Measurements from ENCODE around the gene SIPA1L3.

Gene SIPA1L3

DNA sequence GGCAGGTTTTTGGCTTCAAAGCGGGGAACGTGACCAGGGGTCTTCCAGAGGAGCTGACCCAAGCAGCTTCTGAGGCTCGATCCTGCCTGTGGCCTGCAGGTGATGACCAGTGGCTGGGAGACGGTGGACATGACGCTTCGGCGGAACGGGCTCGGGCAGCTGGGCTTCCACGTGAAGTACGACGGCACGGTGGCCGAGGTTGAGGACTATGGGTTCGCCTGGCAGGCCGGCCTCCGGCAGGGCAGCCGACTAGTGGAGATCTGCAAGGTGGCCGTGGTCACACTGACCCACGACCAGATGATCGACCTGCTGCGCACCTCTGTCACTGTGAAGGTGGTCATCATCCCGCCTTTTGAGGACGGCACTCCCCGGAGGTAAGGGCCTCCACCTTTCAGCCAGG lies 223.4 kb downstream of the SIPA1L3 start:
- no peak for DNase-seq

DNA sequence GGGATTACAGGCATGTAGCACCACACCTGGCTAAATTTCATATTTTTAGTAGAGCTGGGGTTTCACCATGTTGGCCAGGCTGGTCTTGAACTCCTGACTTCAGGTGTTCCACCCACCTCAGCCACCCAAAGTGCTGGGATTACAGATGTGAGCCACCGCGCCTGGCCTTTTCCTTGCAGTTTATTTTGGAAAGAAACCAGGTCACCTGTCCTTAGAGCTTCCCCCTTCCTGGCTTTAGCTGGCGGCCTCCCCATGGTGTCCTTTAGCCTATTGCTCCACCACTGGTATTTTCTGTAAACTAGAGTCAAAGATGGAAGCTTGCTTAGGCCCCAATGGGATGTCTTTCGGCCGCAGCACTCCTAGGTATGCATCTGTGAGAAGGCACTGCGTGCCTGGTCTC lies 225.8 kb downstream of the SIPA1L3 start:
- DNase-seq, result no peak

DNA sequence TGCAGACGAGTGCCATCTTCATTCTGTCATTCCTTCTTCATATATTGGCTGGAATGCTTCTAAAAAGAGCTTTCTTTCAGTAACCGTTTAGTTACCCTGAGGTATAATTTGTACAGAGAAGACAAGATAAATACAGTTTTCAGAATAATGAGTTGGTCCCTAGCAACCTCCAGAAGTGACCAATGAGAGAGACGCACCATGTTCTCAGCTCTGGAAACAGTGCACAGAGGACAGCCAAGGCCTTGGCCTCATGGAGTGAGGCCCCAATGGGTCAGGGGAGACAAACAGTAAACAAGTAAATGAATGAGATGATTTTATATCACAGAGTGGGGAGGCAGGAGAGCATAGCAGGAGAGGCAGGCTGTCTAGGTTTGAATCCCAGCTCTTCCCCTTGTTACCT lies 226.3 kb downstream of the SIPA1L3 start:
- no peak for DNase-seq

DNA sequence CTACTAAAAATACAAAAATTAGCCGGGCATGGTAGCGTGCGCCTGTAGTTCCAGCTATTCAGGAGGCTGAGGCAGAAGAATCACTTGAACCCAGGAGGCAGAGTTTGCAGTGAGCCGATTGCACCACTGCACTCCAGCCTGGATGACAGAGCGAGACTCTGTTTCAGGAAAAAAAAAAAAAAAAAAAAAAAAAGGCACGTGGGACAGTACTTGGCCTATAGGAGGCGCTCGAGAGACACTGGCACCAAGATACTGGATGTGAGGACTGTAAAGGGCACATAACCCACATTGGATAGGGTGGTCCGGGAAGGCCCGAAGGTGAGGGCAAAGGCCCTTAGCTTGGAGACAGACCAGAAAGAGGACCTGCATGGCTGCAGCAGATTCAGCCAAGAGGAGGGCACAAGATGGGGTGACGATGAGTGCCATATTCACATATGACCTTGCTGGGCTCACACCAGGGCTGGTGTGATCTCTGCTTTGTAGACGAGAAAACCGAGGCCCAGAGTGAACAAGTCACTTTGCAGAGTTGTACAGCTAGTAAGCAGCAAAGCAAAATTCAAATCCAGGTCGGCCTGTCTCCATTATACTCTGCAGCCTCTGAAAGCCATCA lies 227.6 kb downstream of the SIPA1L3 start:
- no peak for DNase-seq

DNA sequence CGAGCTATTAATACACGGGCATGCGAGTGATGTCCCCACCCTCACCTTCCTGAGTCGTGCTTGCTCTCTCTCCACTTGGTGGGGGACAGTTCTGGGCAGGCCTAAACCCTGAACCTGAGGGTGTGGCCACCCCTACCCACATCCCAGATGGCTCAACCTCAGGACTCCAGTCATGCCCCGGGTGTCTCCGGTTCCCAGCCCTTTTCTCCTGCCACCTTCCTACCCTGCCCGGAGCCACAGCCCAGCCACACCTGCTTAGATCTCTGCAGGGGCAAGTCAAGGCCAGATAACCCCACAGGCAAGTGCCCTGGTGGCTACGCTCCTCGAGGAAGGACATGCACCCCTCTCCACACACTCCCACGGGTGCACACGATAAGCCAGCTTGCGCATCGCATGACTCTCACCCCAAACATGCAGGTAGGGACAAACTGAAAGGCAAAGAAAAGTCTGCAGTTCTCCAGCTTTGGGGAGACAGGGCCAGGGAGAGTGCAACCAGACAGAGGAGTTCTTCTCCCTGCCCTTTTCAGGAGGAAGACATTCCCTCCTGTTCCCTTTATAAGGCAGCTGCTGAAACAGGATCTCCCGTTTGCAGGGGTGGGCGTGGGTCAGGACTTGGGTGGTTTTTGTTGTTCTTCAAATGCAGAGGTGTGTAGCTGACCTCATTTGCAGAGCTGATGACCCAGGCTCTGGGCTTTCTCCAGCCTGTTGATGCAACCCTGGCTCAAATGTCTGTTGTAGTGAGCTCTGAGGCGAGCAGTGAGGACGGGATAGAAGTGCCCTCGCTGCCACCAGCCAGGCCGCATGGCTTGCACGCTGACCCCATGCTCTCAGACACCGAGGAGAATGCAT lies 228.4 kb downstream of the SIPA1L3 start:
- no peak for DNase-seq

DNA sequence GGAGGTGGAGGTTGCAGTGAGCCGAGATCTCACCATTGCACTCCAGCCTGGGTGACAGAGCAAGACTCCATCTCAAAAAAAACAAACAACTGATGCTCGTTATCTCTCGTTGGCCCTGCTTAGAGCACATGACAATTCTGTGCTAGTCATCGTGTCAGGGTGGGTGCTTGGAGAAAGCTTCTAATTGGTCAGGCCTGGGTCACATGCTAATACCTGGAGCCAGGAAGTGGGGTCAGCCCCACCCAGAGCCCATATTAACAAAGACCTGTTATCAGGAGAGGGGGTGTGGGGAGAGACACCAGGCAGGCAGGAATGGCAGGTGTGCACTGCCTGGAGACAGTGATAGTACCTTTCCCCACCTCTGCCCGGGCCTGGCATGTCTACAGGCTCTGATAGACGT lies 232.1 kb downstream of the SIPA1L3 start:
- no peak for DNase-seq

DNA sequence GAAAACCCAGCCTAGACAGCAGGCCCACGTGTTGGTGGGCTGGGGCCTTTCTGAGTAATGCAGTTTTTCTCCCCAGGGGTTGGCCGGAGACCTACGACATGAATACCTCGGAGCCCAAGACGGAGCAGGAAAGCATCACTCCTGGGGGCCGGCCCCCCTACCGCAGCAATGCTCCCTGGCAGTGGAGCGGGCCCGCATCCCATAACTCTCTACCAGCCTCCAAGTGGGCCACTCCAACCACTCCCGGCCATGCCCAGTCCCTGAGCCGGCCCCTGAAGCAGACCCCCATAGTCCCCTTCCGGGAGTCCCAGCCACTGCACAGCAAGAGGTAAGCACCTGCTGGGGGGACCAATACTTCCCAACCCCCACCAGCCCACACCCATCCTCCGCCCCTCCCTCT lies 234.1 kb downstream of the SIPA1L3 start:
- no peak for DNase-seq

DNA sequence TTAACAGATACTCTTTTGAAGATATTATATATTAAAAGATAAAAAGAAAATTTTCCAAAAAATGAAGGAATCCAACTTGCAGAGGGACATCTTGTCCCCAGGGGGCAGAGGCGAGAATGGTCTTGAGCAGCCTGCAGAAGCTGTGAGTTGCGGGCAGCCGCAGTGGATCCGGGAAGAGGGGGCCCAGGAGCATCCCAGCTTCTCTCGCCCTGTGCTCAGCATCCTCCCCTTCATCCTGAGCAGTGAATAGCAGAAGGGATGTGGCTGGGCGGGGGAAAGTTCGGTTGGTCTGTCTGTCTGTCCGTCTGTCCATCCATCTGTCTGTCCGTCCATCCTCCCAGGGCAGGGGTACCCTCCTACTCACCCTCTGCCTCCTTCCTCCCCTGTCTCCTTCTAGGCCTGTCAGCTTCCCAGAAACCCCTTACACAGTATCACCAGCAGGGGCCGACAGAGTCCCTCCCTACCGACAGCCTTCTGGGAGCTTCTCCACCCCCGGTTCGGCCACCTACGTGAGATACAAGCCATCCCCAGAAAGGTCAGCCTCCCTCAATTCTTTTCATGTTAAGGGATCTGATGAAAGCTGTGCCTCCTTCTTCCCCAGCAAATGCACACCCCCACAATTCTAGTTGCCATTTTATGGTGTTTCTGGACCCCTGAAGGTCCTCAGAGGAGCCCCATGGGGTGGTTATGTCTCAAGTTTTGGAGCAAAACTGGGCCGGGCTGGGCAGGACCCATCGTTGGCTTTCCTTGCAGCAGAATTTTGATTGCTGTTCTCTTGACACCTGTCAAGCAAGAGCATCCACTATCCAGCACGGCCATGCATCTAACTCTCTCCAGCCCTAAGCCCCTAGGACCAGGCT lies 235.4 kb downstream of the SIPA1L3 start:
- peak; percentile 49 for DNase-seq

DNA sequence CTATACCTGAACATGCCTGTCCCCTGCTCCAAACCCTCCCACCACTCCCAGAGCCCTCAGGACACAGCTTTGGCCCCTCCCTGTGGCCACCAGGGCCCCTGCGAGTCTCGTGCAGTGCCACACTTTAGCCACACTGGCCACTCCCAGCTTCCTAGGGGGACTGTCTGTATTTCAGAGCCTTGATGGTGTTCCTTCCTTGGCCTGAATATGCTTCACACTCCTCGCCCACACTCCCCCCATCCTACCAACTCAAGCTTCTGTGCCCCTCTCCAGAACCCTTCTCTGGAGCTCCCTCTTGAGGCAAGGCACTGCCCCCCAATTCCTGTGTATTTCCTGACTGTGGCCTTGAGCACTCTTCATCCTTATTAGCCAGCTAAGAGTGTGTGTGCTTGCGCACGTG lies 236.8 kb downstream of the SIPA1L3 start:
- DNase-seq, result no peak

DNA sequence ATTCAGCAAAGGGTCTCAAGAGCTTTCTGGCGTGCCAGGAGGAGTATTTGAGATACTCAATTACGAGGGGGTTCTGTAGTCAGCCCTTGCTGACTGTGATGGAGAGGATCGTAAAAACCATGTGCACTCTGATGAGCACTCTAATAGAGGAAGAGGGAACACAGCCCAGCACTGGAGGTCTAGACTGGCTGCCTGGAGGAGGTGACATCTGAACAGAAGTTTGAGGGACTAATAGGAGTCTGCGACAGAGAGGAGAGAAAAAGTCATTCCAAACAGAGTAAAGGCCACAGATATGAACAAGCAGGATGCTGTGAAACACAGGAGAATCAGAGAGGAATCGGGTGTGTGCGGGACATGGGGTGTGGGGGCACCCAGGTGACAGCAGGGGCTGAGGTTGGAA lies 237.7 kb downstream of the SIPA1L3 start:
- DNase-seq, result no peak

DNA sequence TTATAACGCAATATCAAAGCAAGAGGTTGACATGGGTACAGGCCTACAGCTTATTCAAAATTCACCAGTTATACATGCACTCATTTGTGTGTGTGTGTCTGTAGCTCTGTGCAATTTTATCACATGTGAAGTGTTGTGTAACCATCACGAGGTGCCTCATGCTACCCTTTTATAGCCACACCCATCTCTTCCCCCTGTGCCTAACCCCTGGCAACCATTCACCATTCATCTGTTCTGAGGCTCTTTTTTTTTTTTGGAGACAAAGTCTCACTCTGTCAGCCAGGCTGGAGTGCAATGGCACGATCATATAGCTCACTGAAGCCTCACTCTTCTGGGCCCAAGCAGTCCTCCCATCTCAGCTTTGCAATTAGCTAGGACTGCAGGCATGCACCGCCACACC lies 238.6 kb downstream of the SIPA1L3 start:
- DNase-seq, result no peak

DNA sequence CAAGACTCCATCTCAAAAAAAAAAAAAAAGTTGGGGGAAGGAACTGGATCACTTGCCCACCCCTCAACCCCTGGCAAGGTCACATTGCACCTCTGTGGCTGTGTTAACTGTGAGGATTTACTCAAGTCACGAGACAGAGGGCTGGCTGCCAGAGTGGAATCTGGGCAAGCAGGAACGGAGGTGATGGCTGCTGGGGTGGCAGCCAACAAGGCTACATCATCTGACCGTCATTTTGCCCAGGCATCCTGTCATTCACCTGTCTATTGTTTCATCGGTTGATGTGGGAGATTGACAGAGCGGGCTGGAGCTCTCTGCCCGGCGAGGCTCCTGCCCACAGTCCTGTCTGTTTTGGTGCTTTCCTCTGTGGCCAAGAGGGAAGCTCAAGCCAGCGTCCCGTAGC lies 241.3 kb downstream of the SIPA1L3 start:
- DNase-seq, result no peak

DNA sequence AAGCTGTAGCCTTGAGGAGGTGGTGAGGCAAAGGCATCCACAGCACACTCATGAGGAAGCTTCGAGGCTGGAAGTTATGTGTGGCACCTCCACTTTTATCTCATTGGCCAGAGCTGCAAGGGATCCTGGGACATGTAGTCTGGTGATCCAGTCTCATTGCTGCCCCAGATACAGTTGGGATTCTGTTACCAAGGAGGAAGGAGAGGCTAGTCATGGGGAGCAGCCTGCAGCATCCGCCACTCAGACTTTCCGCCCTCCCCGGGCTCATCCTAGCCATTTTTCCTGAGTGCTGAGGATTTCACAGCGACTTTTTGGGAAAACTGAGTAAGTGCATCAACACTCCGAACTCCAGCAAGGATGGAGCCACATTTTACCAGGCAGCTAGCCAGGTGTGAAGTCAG lies 242.7 kb downstream of the SIPA1L3 start:
- no peak for DNase-seq

DNA sequence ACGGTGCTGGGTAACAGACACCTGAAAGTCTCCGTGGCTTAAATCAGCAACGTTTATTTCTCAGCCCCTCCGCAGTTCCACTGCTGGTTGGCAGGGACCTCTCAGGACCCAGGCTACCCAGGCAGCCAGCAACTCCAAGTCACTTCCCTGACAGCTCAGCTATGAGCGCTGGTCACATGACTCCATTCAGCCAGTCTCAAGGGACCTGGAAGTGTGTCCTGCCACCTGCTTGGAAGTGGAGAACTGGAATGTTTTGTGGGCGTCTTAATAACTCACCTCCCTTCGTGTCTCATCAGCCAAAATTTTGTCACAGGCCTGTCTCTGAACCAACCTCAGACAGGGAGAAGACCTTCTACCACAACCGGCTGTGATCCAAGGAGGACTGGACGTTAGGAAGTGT lies 244.2 kb downstream of the SIPA1L3 start:
- no peak for DNase-seq

DNA sequence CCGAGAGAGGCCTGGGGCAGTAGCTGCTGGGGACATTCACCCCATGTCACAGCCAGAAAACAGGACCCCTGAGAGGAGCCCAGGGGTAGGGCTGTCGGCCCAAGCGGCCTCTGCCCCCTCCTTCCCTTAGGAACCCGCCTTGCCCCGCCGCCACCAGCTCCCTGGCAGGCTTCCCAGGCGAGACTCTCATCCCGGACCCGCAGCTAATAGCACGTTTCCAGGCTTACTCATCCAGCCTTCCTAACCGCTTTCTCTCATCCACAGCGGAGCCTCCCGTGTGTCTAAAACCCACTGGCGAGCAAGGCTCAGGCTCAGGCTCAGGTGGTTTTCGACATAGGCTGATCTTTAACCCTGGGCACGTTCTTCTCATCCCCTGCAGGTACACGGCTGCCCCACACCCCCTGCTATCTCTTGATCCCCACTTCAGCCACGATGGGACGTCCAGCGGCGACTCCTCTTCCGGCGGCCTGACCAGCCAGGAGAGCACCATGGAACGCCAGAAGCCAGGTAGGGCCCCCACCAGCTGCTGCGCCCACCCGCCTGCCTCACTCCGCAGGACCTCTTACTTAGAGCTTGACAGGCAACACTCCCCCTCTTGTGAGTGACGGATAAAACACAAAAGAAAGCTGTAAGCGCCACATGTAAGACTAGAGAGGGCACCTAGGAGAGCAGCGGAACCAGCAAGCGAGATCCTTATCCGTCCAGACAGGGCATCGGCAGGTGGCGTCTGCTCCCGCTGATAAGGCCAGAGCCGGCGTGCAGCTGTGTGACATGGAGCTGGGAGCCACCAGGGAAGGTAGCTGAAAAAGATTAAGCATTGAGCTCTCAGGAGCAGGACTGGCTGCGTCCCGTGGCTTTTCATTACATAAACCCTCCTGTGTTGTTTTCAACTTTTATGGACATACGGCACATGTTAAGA lies 245.7 kb downstream of the SIPA1L3 start:
- no peak for DNase-seq

DNA sequence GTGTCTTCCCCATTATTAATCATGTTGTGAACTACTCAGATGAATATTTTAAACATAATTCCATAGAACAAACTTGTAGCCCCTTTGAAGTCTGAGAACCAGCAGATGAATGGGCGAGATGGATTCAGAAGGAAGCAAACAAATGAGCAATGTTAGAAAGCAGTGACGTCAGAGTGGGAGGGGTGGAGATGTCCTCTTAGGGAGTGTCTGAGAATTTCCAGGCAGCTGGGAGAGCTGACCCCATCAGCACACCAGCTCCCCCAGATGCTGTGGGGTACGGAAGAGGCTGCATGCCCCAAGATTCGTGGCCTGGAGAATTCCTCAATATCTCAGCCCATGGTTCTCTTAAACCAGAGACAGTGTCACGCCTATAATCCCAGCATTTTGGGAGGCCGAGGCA lies 248.4 kb downstream of the SIPA1L3 start:
- DNase-seq, result no peak

DNA sequence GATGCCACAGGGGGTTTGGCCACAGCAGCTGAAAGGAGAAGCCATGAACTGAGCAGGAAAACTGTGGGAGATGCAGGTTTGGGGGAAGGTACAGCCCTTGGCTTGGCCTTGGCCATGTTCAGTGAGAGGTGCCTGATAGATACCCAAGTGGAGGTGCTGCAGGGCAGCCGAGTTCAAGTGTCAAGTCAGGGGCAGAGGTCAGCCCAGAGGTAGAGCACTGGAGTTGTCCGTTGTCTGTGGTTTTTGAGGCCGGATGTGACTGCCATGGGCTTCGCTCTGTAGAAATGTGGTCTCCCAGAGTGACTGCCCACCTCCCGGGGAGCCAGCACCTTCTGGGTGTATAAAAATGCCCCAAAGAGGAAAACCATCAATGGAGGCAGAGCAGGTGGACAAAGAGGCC lies 251.7 kb downstream of the SIPA1L3 start:
- no peak for DNase-seq

DNA sequence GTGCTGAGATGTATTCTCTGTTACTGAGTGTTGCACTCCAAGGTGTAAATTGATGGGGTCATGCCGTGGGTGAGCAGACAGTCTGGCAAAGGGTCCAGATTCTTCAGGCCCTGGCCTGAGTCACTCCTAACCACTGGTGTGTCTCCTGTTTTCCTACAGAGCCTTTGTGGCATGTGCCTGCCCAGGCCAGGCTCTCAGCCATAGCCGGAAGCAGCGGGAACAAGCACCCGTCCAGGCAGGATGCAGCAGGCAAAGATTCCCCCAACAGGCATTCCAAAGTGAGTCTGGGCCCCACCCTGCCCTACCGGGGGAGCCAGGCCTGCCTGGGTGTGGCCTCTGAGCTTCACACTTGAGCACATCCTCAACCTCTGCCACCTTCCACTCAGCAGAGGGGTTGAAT lies 255.1 kb downstream of the SIPA1L3 start:
- DNase-seq, result no peak

DNA sequence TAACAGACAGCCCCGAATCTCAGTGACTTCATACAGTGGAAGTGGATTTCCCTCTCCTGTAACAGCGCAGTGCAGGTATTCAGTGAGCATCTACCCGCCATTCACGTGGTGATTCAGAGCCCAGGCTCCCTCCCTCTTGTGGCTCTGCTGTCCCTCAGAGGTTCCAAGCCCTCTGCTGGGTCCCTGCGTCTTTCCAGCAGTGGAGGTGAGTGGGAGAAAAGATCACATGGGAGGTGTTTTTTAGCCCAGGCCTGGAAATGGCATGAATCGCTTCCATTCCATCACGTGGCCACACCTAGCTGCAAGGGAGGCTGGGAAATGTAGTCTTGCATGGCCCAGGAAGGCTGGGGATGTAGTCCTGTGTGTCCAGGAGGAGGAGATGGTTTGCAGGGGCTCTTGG lies 255.6 kb downstream of the SIPA1L3 start:
- no peak for DNase-seq

DNA sequence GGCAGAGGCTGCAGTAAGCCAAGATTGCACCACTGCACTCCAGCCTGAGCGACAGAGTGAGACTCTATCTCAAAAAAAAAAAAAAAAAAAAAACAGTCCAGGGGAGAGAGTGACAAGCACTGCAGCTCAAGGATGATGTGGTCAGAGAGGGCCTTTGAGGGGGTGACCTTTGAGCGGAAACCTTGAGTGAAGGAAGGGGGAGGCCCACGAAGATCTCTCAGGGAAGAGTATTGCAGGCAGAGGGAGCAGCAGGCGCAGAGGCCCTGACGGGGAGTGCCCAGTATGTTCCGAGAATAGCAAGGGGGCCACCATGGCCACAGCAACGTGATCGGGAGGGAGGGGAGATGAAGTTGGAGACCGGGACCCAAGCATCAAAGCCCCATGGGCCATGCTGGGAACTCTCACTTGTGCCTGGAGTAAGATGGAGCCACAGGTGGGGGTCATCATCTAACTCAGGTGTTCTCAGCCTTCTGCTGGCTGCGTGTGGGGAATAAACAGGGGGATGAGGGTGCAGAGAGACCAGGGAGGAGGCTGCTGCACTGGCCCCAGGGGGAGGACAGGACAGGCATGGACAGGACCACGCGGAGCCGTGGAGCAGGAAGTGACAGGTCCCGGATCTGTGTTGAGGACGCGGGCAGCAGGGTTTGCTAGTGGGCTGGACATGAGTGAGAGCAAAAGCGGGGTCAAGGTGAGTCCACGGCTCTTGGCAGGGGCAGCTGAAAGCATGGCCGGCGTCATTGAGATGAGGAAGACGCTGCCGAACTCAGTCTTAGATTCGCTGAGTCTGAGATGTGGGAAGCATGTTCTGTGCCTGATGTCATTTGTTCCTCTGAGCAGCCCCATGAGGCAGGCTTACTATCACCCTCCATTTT lies 256.6 kb downstream of the SIPA1L3 start:
- no peak for DNase-seq

DNA sequence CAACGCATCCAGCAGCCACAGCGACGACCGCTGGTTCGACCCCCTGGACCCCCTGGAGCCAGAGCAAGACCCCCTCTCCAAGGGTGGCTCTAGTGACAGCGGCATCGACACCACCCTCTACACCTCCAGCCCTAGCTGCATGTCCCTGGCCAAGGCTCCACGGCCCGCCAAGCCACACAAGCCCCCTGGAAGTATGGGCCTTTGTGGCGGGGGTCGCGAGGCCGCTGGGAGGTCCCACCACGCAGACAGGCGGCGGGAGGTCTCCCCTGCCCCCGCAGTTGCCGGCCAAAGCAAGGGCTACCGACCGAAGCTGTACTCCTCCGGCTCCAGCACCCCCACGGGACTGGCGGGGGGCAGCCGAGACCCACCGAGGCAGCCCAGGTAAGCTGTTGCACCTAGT lies 257.5 kb downstream of the SIPA1L3 start:
- DNase-seq, result no peak

DNA sequence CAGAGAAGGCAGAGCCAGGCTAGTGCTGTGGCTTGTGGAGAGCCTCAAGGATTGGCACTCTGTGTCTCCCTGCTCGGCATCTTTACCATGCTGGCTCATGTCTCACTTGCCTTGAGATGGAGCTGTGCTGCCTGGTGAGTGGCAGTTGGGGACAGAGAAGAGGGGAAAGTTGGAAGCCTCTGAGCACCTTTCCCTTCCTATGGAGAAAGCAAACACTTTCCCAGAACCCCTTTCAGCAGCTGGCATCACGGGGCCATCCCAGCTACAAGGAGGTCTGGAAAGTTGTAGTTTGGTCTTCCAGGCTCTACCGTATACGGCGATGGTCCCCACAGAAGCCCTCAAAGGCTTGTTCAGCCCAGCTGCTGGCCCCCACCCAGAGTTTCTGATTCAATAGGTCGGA lies 258.3 kb downstream of the SIPA1L3 start:
- DNase-seq, result no peak
